Peyer's patch (tissue), 4 donors: Measurements from ENCODE around the gene PRICKLE1.

Experiments used
- POLR2A ChIP-seq, 2 donors: fragments of 450-650 bp; IDR thresholded peaks; one replicate each; pipeline ENCODE4 v1.5.1; 2017; ENCODE audit warnings: antibody characterized with exemption in 2 of 2, mild to moderate bottlenecking in 2 of 2, moderate library complexity in 2 of 2
- TF ChIP-seq, protein P1 (sequence below), 6 experiments: fragments of 450-650 bp in 4 of 6; fragments of 200-600 bp in 2 of 6; sonication (generic) in 1 of 6; IDR thresholded peaks; one replicate each; pipeline ENCODE4 v1.5.1; 2017 to 2019; ENCODE audit warnings: antibody characterized with exemption in 6 of 6, mild to moderate bottlenecking in 3 of 6, moderate library complexity in 1 of 6

- TF ChIP-seq, protein P1, sequence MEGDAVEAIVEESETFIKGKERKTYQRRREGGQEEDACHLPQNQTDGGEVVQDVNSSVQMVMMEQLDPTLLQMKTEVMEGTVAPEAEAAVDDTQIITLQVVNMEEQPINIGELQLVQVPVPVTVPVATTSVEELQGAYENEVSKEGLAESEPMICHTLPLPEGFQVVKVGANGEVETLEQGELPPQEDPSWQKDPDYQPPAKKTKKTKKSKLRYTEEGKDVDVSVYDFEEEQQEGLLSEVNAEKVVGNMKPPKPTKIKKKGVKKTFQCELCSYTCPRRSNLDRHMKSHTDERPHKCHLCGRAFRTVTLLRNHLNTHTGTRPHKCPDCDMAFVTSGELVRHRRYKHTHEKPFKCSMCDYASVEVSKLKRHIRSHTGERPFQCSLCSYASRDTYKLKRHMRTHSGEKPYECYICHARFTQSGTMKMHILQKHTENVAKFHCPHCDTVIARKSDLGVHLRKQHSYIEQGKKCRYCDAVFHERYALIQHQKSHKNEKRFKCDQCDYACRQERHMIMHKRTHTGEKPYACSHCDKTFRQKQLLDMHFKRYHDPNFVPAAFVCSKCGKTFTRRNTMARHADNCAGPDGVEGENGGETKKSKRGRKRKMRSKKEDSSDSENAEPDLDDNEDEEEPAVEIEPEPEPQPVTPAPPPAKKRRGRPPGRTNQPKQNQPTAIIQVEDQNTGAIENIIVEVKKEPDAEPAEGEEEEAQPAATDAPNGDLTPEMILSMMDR (IDR thresholded peaks at IDR 0.05): no peak
- no peak for TF ChIP-seq POLR2A (IDR thresholded peaks at IDR 0.05)
Measured at GRCh38 chr12:42498549-42499247, 90.8 kb downstream of the PRICKLE1 start.
